CD4-positive, alpha-beta T cell (primary cell): ENCODE measurements around the gene SCIMP. TPM values are rescaled to one million over a fixed set of nuclear protein-coding genes. Genes with fewer than 3 reads are reported as not detected.
"Not testable (repeated sequence)": the region's sequence is repeated elsewhere in the genome, so short reads cannot be mapped to it uniquely, and the experiment has no call there.

Experiments
- ATAC-seq: fragments of 200-7000 bp; cut with Tn5 transposase; one replicate; pipeline ENCODE4 v1.10.0; 2022; ENCODE audit warnings: mild to moderate bottlenecking; ENCODE audit not compliant: poor library complexity
- CTCF ChIA-PET: fragments of 350-600 bp; sonication (Branson Sonifier 250); formaldehyde crosslinking; loops from one replicate; lab custom pipeline; 2021; ENCODE audit warnings: antibody characterized with exemption, inconsistent platforms; lab: Charles Lee
- POLR2A ChIA-PET: fragments of 350-600 bp; sonication (Branson Sonifier 250); formaldehyde crosslinking; loops from one replicate; lab custom pipeline; 2021; ENCODE audit warnings: antibody characterized with exemption, inconsistent platforms; lab: Charles Lee
- DNase-seq, 14 experiments: peaks; one replicate each; pipeline ENCODE4 v3.0.0-alpha.2; 2013 to 2020; ENCODE audit warnings: mixed read lengths in 2 of 14
- H3K27ac ChIP-seq, 2 donors: one replicate each; pipeline versions ENCODE4 v1.5.1 to v1.7.0; 2013; ENCODE audit warnings: low read length in 2 of 2, low read depth in 1 of 2, mild to moderate bottlenecking in 1 of 2
- H3K27me3 ChIP-seq, 2 experiments: 1 replicate in 1 of 2; 2 replicates in 1 of 2; pipeline versions ENCODE4 v1.6.1 to v1.7.0; 2013; ENCODE audit warnings: low read length in 2 of 2, control low read depth in 1 of 2, mild to moderate bottlenecking in 1 of 2, moderate library complexity in 1 of 2; ENCODE audit not compliant: insufficient read depth in 2 of 2, control insufficient read depth in 1 of 2
- H3K36me3 ChIP-seq: one replicate; pipeline ENCODE4 v1.6.1; 2013; ENCODE audit warnings: low read length, control low read depth; ENCODE audit not compliant: insufficient read depth
- H3K4me1 ChIP-seq: one replicate; pipeline ENCODE4 v1.6.1; 2013; ENCODE audit warnings: low read length, control low read depth; ENCODE audit not compliant: insufficient read depth
- H3K4me3 ChIP-seq: one replicate; pipeline ENCODE4 v1.5.1; 2013; ENCODE audit warnings: mild to moderate bottlenecking, low read length, moderate library complexity
- H3K9me3 ChIP-seq, 2 experiments: 1 replicate in 1 of 2; 2 replicates in 1 of 2; pipeline versions ENCODE4 v1.6.1 to v1.7.0; 2013; ENCODE audit warnings: low read length in 2 of 2, mild to moderate bottlenecking in 2 of 2, control low read depth in 1 of 2, moderate library complexity in 1 of 2; ENCODE audit not compliant: control insufficient read depth in 1 of 2, insufficient read depth in 1 of 2
- H3K27ac Mint-ChIP-seq: one replicate; pipeline ENCODE4 v1.8.0; 2020; ENCODE audit warnings: mixed read lengths
- H3K27me3 Mint-ChIP-seq: one replicate; pipeline ENCODE4 v1.8.0; 2021; ENCODE audit warnings: mixed read lengths
- H3K36me3 Mint-ChIP-seq: one replicate; pipeline ENCODE4 v1.8.0; 2021; ENCODE audit warnings: low read depth, mixed read lengths
- H3K4me1 Mint-ChIP-seq: one replicate; pipeline ENCODE4 v1.8.0; 2021; ENCODE audit warnings: low read depth, mixed read lengths
- H3K4me3 Mint-ChIP-seq: one replicate; pipeline ENCODE4 v1.8.0; 2020; ENCODE audit warnings: mild to moderate bottlenecking, mixed read lengths
- H3K9me3 Mint-ChIP-seq: one replicate; pipeline ENCODE4 v1.8.0; 2020; ENCODE audit warnings: mixed read lengths
- CTCF ChIP-seq: fragments of 200-600 bp; IDR thresholded peaks from one replicate; pipeline ENCODE4 v1.8.0; 2022; ENCODE audit warnings: antibody characterized with exemption, mild to moderate bottlenecking
- intact Hi-C, 2 experiments: fragments of 100-400 bp; cut with DNase I in 1 of 2; cut with micrococcal nuclease in 1 of 2; formaldehyde crosslinking; loops; one replicate each; pipeline versions ENCODE4 v1.15.1 to v1.9.0; 2023 to 2025; cut with DNase I, micrococcal nuclease
- total RNA-seq, 174 experiments: library from RNA in 2 of 174; stranded (reverse) in 2 of 174; gene quantifications; one replicate each; pipeline ENCODE4 v1.2.3 and lab custom pipeline; 2021 to 2026

Gene SCIMP
- total RNA-seq, 2 experiments from 2014 or later: 0.31 to 0.47 TPM

GRCh38 chr17:5220074-5220473, 14.6 kb downstream of the SCIMP start:
- no peak for DNase-seq
- H3K36me3 Mint-ChIP-seq: peaks cover 18% of the 10 kb centered on the region
- H3K9me3 Mint-ChIP-seq: no peaks in the 10 kb centered on the region
- Histone ChIP-seq H3K9me3 (no peaks in the 10 kb centered on the region), H3K27me3 (no peaks in the 10 kb centered on the region), H3K4me1 (peaks cover 12% of the 10 kb centered on the region), H3K36me3 (no peaks in the 10 kb centered on the region), H3K4me3 (no peak overlapping the region), H3K27ac (no peak overlapping the region)
- POLR2A ChIA-PET: interaction anchor here (0.8 to 1.0 kb wide), 2 partner anchors 14 to 28 kb away, joined by 3 to 5 read pairs; partner anchors contain the start of gene ZNF594
- no peak for ATAC-seq
- H3K27me3 Mint-ChIP-seq: no peaks in the 10 kb centered on the region
- no peak overlapping the region for H3K4me3 Mint-ChIP-seq
- peaks cover 13% of the 10 kb centered on the region for H3K4me1 Mint-ChIP-seq
- no peak for TF ChIP-seq CTCF
- intact Hi-C loops: no loop called here
- CTCF ChIA-PET: interaction anchor here (1.1 kb wide), 1 partner anchor 108 kb away, joined by 3 read pairs; no protein-coding TSS in a partner anchor
- H3K27ac Mint-ChIP-seq: peak overlapping the region; percentile 3

GRCh38 chr17:5219536-5219935, 15.1 kb downstream of the SCIMP start:
- no peaks in the 10 kb centered on the region for H3K9me3 Mint-ChIP-seq
- no peak overlapping the region for H3K27ac ChIP-seq
- ATAC-seq (no peak), DNase-seq (no peak)
- H3K4me1 Mint-ChIP-seq: peaks cover 13% of the 10 kb centered on the region
- ChIA-PET CTCF (interaction anchor here (1.1 kb wide), 1 partner anchor 109 kb away, joined by 3 read pairs; no protein-coding TSS in a partner anchor), POLR2A (no interaction called here)
- peaks cover 12% of the 10 kb centered on the region for H3K4me1 ChIP-seq
- peaks cover 19% of the 10 kb centered on the region for H3K36me3 Mint-ChIP-seq
- H3K27me3 ChIP-seq: no peaks in the 10 kb centered on the region
- intact Hi-C loops: no loop called here
- no peaks in the 10 kb centered on the region for H3K36me3 ChIP-seq
- H3K27ac Mint-ChIP-seq: no peak overlapping the region
- no peak for TF ChIP-seq CTCF
- no peaks in the 10 kb centered on the region for H3K27me3 Mint-ChIP-seq
- no peaks in the 10 kb centered on the region for H3K9me3 ChIP-seq
- H3K4me3 ChIP-seq: no peak overlapping the region
- H3K4me3 Mint-ChIP-seq: no peak overlapping the region

GRCh38 chr17:5217562-5217961, 17.1 kb downstream of the SCIMP start:
- H3K4me1 ChIP-seq: peaks cover 12% of the 10 kb centered on the region
- intact Hi-C loops, H3K36me3 ChIP-seq, POLR2A ChIA-PET, H3K9me3 Mint-ChIP-seq, H3K4me3 ChIP-seq, ATAC-seq, H3K27me3 Mint-ChIP-seq, H3K4me1 Mint-ChIP-seq, H3K9me3 ChIP-seq, H3K27ac ChIP-seq, H3K27ac Mint-ChIP-seq, H3K27me3 ChIP-seq, H3K4me3 Mint-ChIP-seq, DNase-seq, CTCF ChIA-PET: not testable (repeated sequence)
- peaks cover 11% of the 10 kb centered on the region for H3K36me3 Mint-ChIP-seq

- peaks cover 17% of the 10 kb centered on the region for H3K36me3 Mint-ChIP-seq
- H3K27ac Mint-ChIP-seq: peak overlapping the region; percentile 42
- H3K9me3 Mint-ChIP-seq: no peaks in the 10 kb centered on the region
- intact Hi-C loops: no loop called here
- DNase-seq: no peak
- no peak for TF ChIP-seq CTCF
- H3K9me3 ChIP-seq: no peaks in the 10 kb centered on the region
- H3K27me3 Mint-ChIP-seq: no peaks in the 10 kb centered on the region
- H3K4me1 Mint-ChIP-seq: peaks cover 11% of the 10 kb centered on the region
- H3K27me3 ChIP-seq: no peaks in the 10 kb centered on the region
- H3K4me3 ChIP-seq: no peak overlapping the region
- no peaks in the 10 kb centered on the region for H3K4me1 ChIP-seq
- ATAC-seq: no peak
- ChIA-PET POLR2A (interaction anchor here (1.1 kb wide), 1 partner anchor 16 kb away, joined by 3 read pairs; no protein-coding TSS in a partner anchor), CTCF (no interaction called here)
- no peaks in the 10 kb centered on the region for H3K36me3 ChIP-seq
- H3K4me3 Mint-ChIP-seq: no peak overlapping the region
- H3K27ac ChIP-seq: no peak overlapping the region
Observed at GRCh38 chr17:5211458-5211857, 23.2 kb downstream of the SCIMP start.
